ENCODE measurements around the gene ATRIP.

DNA sequence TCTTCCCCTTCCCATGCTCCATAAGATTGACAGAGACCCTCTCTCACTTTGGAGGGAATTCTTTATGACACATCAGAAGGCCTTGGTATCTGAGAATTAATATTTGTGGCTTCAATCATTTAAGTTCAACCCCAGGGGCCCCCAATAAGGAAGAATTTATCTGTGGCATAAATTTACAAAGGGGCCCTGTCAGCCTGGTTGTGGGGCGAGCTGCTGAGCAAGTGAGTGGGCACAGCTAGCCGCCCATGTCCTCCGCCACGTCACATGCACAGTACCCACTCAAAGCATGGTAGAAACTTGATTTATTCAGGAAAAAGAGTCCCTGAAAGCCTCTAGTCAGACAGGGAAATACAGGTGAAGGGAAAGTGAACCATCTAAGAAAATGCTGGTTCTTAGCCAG, 30.0 kb upstream of the ATRIP start:
- TF ChIP-seq, protein P1, sequence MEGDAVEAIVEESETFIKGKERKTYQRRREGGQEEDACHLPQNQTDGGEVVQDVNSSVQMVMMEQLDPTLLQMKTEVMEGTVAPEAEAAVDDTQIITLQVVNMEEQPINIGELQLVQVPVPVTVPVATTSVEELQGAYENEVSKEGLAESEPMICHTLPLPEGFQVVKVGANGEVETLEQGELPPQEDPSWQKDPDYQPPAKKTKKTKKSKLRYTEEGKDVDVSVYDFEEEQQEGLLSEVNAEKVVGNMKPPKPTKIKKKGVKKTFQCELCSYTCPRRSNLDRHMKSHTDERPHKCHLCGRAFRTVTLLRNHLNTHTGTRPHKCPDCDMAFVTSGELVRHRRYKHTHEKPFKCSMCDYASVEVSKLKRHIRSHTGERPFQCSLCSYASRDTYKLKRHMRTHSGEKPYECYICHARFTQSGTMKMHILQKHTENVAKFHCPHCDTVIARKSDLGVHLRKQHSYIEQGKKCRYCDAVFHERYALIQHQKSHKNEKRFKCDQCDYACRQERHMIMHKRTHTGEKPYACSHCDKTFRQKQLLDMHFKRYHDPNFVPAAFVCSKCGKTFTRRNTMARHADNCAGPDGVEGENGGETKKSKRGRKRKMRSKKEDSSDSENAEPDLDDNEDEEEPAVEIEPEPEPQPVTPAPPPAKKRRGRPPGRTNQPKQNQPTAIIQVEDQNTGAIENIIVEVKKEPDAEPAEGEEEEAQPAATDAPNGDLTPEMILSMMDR (IDR thresholded peaks at IDR 0.05): no peak
- TF ChIP-seq POLR2A (IDR thresholded peaks at IDR 0.05): no peak

All from breast epithelium (tissue), 3 donors.